ENCODE measurements around the gene ANTXRL.

Gene ANTXRL

GRCh38 chr10:46286991-46287693 is at the start of gene ANTXRL:
TSS of gene ANTXRL (plus strand) at chr10:46286997. CDS start at chr10:46287263, 266 bp downstream.
- TF ChIP-seq, protein P1, sequence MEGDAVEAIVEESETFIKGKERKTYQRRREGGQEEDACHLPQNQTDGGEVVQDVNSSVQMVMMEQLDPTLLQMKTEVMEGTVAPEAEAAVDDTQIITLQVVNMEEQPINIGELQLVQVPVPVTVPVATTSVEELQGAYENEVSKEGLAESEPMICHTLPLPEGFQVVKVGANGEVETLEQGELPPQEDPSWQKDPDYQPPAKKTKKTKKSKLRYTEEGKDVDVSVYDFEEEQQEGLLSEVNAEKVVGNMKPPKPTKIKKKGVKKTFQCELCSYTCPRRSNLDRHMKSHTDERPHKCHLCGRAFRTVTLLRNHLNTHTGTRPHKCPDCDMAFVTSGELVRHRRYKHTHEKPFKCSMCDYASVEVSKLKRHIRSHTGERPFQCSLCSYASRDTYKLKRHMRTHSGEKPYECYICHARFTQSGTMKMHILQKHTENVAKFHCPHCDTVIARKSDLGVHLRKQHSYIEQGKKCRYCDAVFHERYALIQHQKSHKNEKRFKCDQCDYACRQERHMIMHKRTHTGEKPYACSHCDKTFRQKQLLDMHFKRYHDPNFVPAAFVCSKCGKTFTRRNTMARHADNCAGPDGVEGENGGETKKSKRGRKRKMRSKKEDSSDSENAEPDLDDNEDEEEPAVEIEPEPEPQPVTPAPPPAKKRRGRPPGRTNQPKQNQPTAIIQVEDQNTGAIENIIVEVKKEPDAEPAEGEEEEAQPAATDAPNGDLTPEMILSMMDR (IDR thresholded peaks at IDR 0.05; ENCODE audit: low read depth, low read length, missing control alignments): no peak
- in situ Hi-C loops (cut with HindIII; ENCODE audit: low sequenced_read_pairs): no loop called here
- no peak for DNase-seq (ENCODE audit: low read depth)
- H3K4me3 ChIP-seq (ENCODE audit: low read depth, low read length): no peak within 1 kb of the TSS

GRCh38 chr10:46237815-46238510 is 48.8 kb upstream of the ANTXRL start:
- H3K4me3 ChIP-seq (ENCODE audit: low read depth, low read length): no peak overlapping the region
- TF ChIP-seq, protein P1 (IDR thresholded peaks at IDR 0.05; ENCODE audit: low read depth, low read length, missing control alignments): no peak
- in situ Hi-C loops (cut with HindIII; ENCODE audit: low sequenced_read_pairs): no loop called here
- DNase-seq (ENCODE audit: low read depth): no peak

DNA sequence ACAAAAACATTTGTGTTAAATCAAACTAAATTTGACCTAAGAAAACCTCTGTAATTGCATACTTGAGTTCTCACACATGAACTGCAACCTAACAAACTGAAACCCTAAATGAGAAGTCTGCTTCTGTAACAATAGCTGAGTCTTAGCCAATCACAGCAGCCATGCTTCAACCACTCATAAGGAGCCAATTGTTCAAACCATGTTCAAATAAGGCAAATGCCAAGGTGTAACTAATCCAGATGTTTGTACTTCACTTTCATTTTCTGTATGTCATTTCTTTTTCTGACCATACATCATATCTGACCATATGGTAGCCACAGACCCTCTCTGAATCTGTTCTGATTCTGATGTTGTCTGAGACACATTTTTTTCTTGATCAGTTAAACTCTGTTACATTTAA is 47.5 kb upstream of the ANTXRL start:
- in situ Hi-C loops (cut with HindIII; ENCODE audit: low sequenced_read_pairs): no loop called here

DNA sequence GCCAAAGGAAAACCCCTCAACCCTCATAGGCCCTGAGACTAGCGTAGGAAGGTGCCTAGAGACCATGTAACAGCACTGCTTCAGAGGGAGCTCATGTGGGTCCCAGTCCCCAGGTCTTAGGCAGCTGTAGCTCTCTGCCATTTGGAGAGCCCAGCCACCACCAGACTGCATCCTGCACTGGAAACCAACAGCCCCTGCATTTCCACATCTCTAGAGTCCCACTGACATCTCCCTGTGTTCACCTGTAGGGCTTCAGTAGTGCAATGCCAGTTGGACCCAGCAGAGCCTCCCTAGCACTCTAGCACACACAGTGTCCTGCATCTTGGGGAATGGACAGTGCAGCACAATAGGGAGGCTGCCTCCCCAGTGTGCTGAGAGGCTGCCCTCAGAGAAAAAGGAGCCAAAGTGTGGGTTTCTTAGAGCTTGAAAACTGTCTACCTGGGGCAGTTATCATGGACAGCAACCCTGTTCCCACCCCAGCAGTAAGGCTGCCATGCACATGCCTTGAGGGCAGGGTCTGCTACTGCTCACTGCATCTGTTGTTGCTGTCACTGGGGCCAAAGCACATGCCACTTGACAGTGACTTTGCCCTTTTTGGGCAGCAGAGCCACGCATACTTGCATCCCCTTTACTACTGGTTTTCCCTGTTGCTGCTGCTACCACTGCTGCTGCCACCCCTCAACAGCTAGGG is 46.7 kb upstream of the ANTXRL start:
- no peak overlapping the region for H3K4me3 ChIP-seq (ENCODE audit: low read depth, low read length)
- DNase-seq (ENCODE audit: low read depth): no peak
- TF ChIP-seq, protein P1 (IDR thresholded peaks at IDR 0.05; ENCODE audit: low read depth, low read length, missing control alignments): no peak
- in situ Hi-C loops (cut with HindIII; ENCODE audit: low sequenced_read_pairs): no loop called here

More for the DNA sequence above, 47.5 kb upstream of the ANTXRL start:
- no peak for DNase-seq (ENCODE audit: low read depth)
- TF ChIP-seq, protein P1 (IDR thresholded peaks at IDR 0.05; ENCODE audit: low read depth, low read length, missing control alignments): no peak
- no peak overlapping the region for H3K4me3 ChIP-seq (ENCODE audit: low read depth, low read length)

- DNase-seq (ENCODE audit: low read depth): no peak
- no peak overlapping the region for H3K4me3 ChIP-seq (ENCODE audit: low read depth, low read length)
- in situ Hi-C loops (cut with HindIII; ENCODE audit: low sequenced_read_pairs): no loop called here
- TF ChIP-seq, protein P1 (IDR thresholded peaks at IDR 0.05; ENCODE audit: low read depth, low read length, missing control alignments): no peak
These were observed 45.9 kb upstream of the ANTXRL start for GRCh38 chr10:46240684-46241565.
